ENCODE results near the gene TLR10.

Gene TLR10

DNA sequence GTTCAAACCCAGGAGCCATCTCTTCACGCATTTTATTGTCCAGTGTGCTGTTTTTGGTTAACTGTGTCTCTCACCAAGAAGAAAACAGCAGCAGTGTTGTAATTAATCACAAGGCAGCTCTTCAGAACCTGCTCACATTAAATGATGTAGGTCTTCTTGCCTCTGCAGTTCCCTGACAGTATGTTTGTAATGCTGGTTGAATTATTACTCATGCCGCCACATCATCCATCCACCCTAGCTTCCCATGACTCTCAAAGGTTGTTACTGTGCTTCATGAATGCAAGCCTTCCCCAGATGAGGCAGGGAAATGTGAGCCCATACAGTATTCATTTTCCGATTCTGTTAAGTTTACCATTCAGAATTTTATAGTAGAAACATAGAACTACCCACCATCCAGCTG, 17.4 kb downstream of the TLR10 start:
- DNase-seq = no peak

DNA sequence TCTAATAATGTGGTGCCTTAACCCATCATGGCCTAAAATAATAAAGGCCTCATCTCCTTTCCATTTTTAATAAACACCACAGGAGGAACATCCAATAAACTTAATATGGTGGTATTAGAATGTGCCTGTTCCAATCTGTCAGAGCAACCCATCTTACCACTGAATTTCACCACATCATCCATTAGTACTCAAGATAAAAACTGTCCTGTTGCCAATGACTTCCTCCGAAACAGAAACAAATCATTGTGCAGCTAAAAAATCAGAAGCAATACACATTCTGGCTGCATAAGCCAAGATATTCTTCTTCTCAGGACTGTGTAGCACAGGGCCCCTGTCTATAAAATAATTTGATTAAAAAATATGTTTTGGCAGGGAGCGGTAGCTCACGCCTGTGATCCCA, 18.5 kb downstream of the TLR10 start:
- DNase-seq = no peak

DNA sequence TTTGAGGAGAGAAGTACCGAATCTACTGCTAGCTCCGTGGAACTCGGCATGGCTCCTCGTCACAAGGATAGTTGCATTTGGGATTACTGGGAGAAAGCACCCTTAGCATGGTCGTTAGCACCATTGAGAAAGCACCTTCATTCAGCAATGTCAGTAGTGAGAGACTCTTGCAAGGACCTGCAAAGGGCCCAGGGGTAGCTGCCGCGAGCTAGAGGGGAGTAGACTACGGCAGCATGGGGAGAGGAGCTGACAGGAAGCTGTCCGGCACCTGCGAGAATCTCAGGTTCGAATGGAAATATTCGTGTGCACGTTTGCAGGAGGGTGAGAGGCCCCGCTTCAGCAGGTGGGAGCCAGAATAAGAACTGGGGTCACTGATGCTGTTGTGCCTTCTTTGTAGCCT, 20.2 kb downstream of the TLR10 start:
- no peak for DNase-seq

DNA sequence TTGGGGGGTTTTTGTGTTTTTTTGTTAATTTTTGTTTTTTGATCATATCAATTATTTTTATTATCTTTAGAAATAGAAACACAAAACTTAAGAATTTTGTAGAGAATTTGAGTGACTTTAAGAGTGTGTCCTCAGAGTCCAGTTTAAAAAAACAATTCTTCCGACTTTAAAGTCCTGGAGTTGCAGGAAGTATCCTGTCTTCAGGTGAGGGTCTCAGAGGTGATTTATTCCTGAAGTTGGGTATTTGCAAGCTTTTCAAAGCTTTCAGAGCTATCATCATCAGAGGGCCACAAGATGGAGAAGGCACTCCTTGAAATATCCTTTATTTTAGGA, 23.0 kb downstream of the TLR10 start:
- DNase-seq = no peak

DNA sequence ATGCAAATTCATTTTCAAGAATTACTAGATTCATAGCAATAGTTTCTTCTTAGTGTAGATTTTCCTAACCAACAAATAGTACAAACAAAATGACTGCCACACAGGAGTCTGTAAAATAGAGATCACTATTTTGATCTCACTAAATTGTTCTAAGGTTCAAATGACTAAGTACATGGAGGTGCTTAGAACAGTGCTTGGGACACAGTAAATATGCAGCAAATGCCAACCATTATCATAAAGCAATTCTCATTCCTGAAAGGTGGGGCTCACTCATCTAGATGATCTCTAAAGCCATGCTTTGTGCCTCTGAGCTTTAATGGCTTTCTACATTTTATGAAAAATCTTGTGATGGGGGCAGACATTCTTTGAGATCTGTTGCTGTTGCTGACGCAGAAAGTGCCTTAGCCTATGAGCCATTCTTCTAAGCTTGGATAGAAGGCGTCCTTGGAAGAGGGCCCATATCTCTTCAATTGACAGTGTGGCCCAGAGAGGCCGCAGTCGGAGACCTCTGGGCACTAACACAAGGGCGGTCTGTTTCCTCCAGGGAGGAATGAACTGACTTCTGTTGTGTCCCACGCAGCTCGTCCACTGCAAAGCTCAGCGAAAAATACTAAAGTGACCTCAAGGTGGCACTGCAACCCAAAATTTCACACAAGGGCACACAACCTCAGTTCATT, 23.5 kb downstream of the TLR10 start:
- DNase-seq = peak; percentile 83

DNA sequence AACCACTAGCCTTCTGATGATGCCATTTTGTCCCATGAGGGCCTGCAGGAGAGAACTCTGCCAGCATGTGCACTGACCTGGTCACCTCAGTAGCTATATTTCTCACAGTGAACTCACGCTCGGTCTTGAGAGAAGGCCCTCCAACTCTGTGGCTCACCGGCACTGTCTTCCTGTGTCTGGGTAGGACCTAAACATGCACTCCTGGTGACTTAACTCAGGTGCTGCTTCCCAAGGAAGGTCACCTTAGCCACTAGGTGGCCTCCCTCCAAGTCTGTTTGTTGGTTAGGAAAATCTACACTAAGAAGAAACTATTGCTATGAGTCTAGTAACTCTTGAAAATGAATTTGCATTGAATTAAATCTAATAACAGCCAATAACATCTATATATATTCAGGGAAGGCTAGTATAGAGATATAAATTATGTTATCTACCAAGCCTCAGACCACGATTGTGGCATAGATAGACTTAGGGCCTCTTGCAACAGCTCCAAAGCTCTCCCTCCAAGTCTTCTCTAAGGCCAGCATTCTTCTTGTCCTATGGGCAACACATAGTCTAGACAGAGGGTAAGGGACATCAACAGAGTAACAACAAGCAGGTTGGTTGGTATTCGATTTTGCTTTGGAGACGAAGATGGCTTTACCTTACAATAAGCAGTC, 24.7 kb downstream of the TLR10 start:
- DNase-seq = peak; percentile 72

DNA sequence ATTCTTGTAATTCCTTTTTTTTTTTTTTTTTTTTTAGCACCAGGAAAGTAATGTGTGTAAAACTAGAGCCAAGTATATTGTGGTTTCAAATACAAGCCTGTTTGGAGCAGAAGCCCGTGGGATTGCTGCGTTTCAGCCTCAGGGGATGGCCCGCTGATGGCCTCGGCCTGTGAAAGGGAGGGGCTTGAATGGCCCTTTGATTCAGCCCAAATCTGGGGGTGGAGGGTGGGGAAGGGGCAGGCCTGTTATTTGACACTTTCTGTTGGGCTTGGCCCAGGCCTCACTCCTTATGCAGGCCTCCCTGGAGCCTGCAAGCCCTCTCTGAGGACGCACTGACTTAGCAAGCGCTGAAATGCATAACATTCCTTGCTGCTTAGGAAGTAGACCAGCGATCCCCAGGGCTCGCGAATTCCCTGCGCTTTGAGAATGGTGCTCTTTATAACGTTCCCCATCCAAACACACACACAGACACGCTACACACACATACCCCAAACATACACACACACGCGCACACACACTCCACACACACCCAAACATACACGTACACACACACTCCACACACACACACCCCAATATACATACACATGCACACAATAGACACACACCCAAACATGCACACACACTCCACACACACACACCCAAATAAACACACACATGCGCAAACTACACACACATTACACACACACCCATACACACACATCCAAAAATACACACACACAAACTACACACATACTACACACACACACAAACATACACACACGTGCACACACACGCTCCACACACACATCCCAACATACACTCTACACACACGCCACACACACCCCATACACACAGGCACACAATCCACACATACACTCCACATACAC, 29.6 kb downstream of the TLR10 start:
- peak; percentile 100 for DNase-seq

DNA sequence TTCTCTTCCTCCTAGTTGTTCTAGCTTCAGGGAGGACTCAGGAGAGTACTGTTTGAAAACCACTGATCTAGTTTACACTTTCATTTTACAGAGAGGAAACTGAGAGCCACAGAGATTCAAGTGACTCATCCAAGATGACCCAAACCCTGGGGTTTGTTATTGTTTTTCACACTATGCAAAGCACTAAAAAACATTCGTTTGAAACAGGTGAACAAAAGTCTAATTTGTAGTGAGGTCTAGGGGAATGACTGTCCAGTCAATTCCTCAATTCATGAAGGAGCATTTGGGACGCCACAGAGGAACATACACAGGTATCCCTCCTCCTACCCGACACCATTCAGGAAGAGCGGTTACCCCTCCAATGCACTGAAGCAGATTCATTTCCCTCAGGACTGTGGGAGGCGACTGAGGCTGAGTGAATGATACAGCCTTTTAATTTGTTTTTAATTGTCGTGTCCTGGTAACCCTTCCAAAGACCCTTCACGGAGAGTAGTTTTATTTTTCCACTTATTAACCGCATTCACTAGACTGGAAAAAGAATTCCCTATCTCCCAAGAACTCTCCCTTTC, 30.3 kb downstream of the TLR10 start:
- peak; percentile 55 for DNase-seq

DNA sequence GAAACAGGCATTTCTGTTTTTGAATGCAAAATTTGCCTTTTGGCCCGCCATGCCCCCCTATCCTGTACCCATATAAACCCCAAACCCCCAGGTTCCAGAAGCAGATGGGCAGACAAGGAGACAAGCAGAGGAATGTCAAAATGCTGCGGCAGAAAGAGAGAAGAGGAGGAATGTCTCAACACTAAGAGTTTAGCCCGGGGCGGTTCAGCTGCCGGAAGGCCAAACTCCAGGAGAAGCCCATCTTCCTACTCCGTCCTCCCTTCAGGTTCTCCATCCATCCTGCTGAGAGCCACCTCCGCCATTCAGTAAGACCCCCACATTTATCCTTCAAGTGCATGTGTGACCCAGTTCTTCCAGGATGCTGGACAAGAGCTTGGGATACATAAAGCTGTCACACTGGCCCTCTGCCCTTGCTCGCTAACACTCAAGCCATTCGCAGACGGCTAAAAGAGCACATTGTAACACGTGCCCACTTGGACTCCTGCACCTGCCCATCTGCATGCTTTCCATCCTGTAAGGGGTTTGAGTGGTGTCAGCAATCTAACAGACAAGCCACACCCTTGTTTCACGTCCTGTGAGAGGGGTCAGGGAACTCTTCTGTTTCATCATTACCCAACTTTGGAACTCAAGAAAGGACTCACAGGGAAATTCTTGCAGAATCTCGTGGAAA, 31.3 kb downstream of the TLR10 start:
- peak; percentile 57 for DNase-seq

DNA sequence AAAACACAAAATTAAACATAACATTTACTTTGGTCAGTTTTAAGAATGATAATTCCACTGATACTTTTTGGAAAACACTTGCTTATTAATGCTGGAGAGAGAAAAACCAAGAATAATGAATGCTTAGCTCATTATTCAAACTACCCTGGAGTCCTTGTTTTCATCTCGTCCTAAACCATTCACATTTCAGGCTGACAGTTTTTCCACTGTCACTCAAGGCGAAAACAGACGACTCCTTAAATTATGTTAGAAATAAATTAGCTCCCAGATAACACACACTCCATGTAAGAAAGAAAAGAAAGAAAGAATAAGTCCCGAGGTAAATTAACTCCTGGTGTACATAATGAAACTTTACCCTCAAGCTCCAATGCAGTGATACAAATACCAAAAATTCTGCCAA, 33.5 kb downstream of the TLR10 start:
- DNase-seq = no peak

DNA sequence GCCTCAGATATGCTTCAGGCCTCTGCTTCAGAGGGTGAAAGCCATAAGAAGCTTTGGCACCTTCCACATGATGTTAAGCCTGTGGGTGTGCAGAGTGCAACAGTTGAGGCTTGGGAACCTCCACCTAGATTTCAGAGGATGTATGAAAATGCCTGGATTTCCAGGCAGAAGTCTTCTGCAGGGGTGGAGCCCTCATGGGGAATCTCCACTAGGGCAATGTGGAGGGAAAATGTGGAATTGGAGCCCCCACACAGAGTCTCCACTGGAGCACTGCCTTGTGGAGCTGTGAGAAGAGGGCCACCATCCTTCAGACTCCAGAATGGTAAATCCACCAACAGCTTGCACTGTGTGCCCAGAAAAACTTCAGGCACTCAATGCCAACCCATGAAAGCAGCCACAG, 35.2 kb downstream of the TLR10 start:
- peak; percentile 11 for DNase-seq

DNA sequence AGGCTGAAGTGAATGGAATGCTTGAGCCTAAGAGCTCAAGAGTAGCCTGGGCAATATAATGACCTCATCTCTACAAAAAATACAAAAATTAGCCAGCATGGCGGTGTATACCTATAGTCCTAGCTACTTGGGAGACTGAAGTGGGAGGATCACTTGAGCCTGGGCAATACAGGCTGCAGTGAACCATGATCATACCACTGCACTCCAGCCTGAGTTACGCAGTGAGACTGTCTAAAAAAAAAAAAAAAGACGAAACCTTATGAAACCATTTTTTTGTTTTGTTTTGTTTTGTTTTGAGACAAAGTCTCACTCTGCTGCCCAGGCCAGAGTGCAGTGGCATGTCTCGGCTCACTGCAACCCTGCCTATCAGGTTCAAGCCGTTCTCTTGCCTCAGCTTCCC, 36.9 kb downstream of the TLR10 start:
- peak; percentile 9 for DNase-seq

DNA sequence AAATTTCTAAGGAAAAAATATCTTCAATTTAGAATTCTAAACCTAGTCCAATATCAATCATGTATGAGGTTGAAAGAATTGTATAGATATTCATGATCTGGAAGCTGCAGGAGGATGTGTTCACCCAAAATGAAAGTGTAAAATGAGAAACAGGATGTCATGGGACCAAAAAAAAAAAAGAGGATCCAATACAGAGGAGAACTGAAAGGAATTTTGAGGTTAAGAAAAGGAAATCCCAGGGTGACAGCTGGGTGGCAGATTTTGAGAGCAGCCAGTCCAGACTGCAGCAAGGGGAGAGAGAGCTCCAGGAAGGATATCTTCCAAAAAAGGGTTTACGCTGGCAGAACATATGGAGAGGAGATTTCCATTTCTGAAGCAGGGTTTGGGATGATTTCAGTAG, 38.9 kb downstream of the TLR10 start:
- DNase-seq = no peak

DNA sequence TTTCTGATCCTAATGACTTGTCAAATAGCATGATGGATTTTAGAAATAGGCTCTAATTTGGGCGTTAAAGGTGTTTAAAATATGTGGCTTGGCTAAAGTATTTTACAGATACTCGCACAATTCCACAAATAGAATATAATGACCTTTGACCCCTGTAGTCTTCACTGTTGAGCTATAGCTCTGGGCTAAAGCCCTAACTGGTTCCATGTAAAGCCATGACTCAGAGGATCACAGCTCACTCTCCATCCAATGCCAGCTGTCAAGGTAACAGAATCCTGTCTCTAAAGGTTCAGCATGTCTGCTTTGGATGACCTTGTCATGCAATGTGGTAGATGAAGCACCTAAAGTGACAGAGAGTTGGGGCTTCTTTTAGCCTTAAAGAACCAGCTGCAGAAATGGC, 42.5 kb downstream of the TLR10 start:
- peak; percentile 29 for DNase-seq

DNA sequence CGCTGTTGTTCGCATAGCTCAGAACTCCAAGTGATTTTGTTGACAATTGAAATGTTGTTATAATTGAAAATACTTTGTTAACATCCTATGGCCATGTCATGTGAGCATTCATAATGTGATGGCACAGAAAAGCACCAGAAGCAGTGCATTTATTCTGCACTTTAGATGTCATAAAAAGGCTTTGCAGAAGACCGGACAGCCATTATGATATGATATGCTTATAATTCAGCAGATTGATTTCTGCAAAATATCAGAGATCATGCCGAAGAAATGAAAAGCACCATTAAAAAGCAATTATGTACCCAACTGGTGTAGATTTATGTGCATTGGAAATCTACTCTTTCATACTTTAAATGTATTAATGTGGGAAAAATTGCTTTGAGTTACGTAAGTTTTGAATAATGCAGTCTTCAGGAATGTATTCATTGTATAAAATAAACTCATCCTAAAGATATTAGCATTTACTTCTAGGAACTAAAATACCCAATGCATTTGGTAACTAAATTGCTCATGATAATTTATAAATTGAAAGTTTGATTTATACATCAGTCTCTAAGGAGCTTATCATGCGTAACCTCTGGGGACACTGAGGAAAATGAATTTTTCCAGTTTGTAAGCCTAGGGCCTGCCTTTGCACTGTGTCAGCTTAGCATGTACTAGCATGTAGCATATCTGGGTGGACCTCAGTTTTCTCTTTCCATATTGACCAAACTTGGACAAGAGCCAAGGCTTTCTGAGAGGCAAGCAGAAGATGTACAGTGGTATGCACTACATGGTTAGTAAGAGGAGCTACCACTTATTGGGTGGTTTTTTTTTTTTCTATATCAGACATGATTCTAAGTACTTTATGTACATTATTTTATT, 43.6 kb downstream of the TLR10 start:
- no peak for DNase-seq

DNA sequence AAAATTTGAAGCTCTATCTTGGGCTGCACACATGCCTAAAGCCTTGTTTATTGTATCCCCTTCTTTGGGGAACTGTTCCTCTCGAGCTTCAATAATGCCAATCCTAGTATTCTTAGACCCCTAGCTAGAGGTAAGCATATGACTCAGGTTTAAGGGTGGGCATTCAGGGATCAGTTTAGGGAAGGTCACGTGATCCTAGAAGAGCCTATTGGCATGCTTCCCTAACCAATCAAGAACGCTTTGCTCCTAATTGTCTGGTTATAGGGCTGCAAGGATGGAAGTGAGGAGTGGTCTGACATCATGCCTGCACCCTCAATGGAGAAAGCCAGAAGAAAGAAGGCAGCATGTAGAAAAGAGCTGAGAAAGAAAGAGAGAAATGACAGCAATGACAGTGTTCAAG, 46.9 kb downstream of the TLR10 start:
- no peak for DNase-seq

DNA sequence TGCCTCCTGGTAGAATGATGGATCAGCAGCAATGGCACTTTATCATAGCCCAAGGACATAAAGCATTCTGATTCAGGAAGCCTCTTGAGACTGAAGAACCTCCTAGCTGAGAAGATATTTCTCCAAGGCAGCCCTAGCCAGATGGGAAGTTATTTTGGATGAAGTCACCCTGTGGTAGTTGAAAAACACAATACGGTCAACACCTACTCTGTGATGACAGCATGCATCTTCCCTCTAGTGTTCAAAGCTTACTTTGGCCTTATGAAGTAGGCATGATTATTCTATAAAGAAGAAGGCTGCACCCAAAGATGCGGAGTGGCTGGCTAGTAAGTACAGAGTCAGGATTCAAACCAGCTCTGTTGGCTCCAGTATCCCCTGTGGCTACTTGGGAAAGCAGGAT, 47.9 kb downstream of the TLR10 start:
- DNase-seq = peak; percentile 21

DNA sequence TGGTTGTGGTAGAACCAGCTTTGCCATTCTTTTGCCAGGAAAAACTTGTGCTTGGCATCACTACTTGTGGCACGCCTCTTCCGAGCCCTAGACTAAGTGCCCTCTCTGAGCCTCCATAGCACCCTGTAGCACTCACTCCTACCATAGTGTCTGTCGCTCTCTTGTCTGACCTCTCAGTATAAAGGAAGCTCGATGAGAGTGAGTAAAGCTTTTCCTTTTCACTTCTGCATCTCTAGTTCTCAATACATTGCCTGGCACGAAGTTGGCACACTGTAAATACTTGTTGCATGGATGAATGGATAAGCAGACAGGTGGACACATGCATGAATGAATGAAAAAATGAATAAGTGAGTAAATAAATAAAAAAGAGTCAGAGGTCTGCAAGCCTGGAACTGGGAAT, 48.3 kb downstream of the TLR10 start:
- no peak for DNase-seq

DNA sequence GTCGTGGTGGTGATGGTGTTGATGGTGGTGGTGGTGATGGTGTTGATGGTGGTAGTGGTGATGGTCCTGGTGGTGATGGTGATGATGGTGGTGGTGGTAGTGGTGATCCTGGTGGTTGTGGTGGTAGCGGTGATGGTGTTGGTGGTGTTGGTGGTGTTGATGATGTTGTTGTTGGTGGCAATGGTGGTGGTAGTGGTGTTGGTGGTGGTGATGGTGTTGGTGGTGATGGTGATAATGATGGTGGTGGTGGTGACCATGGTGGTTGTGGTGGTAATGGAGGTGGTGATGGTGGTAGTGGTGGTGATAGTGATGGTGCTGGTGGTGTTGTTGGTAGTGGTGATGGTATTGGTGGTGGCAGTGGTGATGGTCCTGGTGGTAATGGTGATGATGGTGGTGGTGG, 49.1 kb downstream of the TLR10 start:
- peak; percentile 12 for DNase-seq

DNA sequence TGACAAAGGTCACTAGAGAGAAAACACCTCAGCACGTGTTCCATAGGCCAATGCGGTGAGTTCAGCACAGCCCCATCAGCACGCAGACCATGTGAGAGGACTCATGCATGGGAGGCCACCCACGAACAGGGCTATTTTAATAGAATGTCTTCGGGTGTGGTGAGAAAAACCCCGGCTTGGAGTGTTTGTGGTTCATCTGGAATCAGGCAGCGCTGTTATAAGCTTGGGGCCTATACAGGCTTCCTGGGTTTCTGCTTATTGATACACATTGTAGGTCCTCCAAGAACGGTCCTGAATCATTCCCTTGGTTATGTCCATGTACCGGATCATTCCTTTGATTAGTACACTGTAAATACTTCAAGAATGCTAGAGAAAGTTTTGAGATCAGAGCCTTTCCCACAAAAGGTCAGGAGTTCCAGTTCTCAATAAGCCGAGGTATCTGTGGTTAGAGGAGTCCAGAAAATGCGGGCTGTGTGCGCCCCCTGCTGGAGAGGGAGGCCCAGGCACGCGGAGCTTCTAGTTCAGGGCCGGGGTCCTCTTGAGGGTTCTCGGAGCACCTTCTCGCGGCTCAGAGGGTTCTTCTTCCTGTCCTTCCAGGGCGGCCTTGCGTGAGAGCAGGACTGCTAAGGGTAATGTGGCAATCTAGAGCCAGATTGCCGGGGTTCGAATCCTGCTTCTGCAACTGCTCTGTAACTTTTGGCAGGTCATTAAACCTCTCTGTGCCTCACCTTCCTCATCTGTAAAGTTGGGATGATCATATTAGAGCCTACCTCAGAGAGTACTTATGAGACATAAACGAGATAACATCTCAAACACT, 51.8 kb downstream of the TLR10 start:
- DNase-seq = peak; percentile 95

DNA sequence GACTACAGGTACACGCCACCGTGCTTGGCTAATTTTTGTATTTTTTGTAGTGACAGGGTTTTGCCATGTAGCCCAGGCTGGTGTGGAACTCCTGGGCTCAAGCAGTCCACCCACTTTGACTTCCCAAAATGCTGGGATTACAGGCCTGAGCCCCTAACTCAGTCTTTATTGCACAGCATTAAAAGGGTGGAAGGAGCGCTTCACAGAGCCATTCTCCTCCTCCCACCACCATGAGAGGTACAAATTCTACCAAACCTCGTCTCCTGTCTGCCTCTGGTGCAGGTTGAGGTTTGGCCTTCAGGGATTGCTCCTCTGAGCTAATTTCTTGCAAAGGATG, 52.3 kb downstream of the TLR10 start:
- no peak for DNase-seq

All from islet precursor cell (in vitro differentiated cells).